DOHH2 (cell line): ENCODE results near the gene AMPD3.

Experiments used
- H3F3A ChIP-seq: fragments of 200-600 bp; sonication (generic), shearing (Covaris generic); 2 replicates; pipeline ENCODE4 v1.6.0; 2016; ENCODE audit warnings: antibody characterized with exemption, mild to moderate bottlenecking; ENCODE audit not compliant: control insufficient read depth, insufficient read depth
- H3K27ac ChIP-seq: fragments of 200-600 bp; sonication (generic); 2 replicates; pipeline ENCODE4 v1.5.1; 2014; ENCODE audit warnings: low read depth, mild to moderate bottlenecking, low read length, moderate library complexity
- H3K27me3 ChIP-seq: fragments of 200-600 bp; sonication (generic); 2 replicates; pipeline ENCODE4 v1.6.1; 2014; ENCODE audit warnings: mild to moderate bottlenecking, low read length, mixed read lengths; ENCODE audit not compliant: control insufficient read depth
- H3K36me3 ChIP-seq: fragments of 200-600 bp; sonication (generic); 2 replicates; pipeline ENCODE4 v1.6.1; 2014; ENCODE audit warnings: mild to moderate bottlenecking, low read length, moderate library complexity, mixed read lengths; ENCODE audit not compliant: control insufficient read depth
- H3K4me1 ChIP-seq: fragments of 200-600 bp; sonication (generic); 2 replicates; pipeline ENCODE4 v1.6.1; 2014; ENCODE audit warnings: mild to moderate bottlenecking, low read length, mixed read lengths; ENCODE audit not compliant: control insufficient read depth
- H3K4me2 ChIP-seq: fragments of 200-600 bp; sonication (generic); 2 replicates; pipeline ENCODE4 v1.6.0; 2014; ENCODE audit warnings: mild to moderate bottlenecking, low read length, moderate library complexity
- H3K4me3 ChIP-seq: fragments of 200-600 bp; sonication (generic); 2 replicates; pipeline ENCODE4 v1.5.1; 2014; ENCODE audit warnings: mild to moderate bottlenecking, low read length, mixed read lengths
- H3K79me2 ChIP-seq: fragments of 200-600 bp; sonication (generic); 2 replicates; pipeline ENCODE4 v1.6.1; 2014; ENCODE audit warnings: mild to moderate bottlenecking, low read length, mixed read lengths; ENCODE audit not compliant: control insufficient read depth
- H3K9me2 ChIP-seq: fragments of 200-600 bp; sonication (generic); replicated peaks from 2 replicates; pipeline ENCODE4 v1.6.1; 2014; ENCODE audit warnings: mild to moderate bottlenecking, low read length, mixed read lengths; ENCODE audit not compliant: control insufficient read depth
- H3K9me3 ChIP-seq: fragments of 200-600 bp; sonication (generic); 2 replicates; pipeline ENCODE4 v1.6.1; 2014; ENCODE audit warnings: antibody characterized with exemption, low read length, mixed read lengths; ENCODE audit not compliant: control insufficient read depth, insufficient read depth
- H4K20me1 ChIP-seq: fragments of 200-600 bp; sonication (generic); 2 replicates; pipeline ENCODE4 v1.6.0; 2014; ENCODE audit warnings: low read depth, mild to moderate bottlenecking, antibody characterized with exemption, low read length, moderate library complexity; ENCODE audit not compliant: control insufficient read depth, insufficient read depth
- CTCF ChIP-seq: fragments of 200-600 bp; sonication (generic); IDR thresholded peaks from one replicate; pipeline ENCODE4 v1.5.1; 2014; ENCODE audit warnings: antibody characterized with exemption, mild to moderate bottlenecking, low read depth, low read length; ENCODE audit not compliant: poor library complexity, severe bottlenecking
- EZH2phosphoT487 ChIP-seq: fragments of 200-600 bp; sonication (generic); IDR thresholded peaks from 2 replicates; pipeline ENCODE4 v1.6.1; 2017; ENCODE audit warnings: borderline replicate concordance, mild to moderate bottlenecking, antibody characterized with exemption, low read length, moderate library complexity, mixed read lengths

AMPD3 gene

GRCh38 chr11:10480760-10481159, 25.7 kb downstream of the AMPD3 start:
- Histone ChIP-seq H3K4me2 (no peak overlapping the region), H3K9me2 (no peaks in the 10 kb centered on the region), H3K79me2 (no peaks in the 10 kb centered on the region), H3K9me3 (no peaks in the 10 kb centered on the region), H3K27me3 (no peaks in the 10 kb centered on the region), H3K4me1 (no peaks in the 10 kb centered on the region), H4K20me1 (no peaks in the 10 kb centered on the region), H3K27ac (no peak overlapping the region), H3K36me3 (peaks cover 7% of the 10 kb centered on the region; the same call in 1 of the 2 replicates), H3K4me3 (no peak overlapping the region), H3F3A (no peaks in the 10 kb centered on the region; the same call in 1 of the 2 replicates)
- no peak for TF ChIP-seq EZH2phosphoT487
- TF ChIP-seq CTCF, result no peak

GRCh38 chr11:10481560-10482349, 26.7 kb downstream of the AMPD3 start:
- Histone ChIP-seq H3K4me1 (no peaks in the 10 kb centered on the region), H3K9me3 (no peaks in the 10 kb centered on the region), H3F3A (no peaks in the 10 kb centered on the region; the same call in 1 of the 2 replicates), H3K27me3 (no peaks in the 10 kb centered on the region), H3K36me3 (peaks cover 7% of the 10 kb centered on the region; the same call in 1 of the 2 replicates), H3K9me2 (no peaks in the 10 kb centered on the region), H3K4me3 (no peak overlapping the region), H3K27ac (no peak overlapping the region), H4K20me1 (no peaks in the 10 kb centered on the region), H3K4me2 (no peak overlapping the region), H3K79me2 (no peaks in the 10 kb centered on the region)
- TF ChIP-seq CTCF (no peak), EZH2phosphoT487 (no peak)

- H3K4me3 ChIP-seq, result no peak overlapping the region
- no peak for TF ChIP-seq CTCF
- TF ChIP-seq EZH2phosphoT487, result no peak
- H3K9me3 ChIP-seq, result no peaks in the 10 kb centered on the region
- H3F3A ChIP-seq, result no peaks in the 10 kb centered on the region; the same call in 1 of the 2 replicates
- no peaks in the 10 kb centered on the region for H3K27me3 ChIP-seq
- H3K9me2 ChIP-seq, result no peaks in the 10 kb centered on the region
- no peaks in the 10 kb centered on the region for H3K79me2 ChIP-seq
- no peak overlapping the region for H3K27ac ChIP-seq
- no peaks in the 10 kb centered on the region for H3K4me1 ChIP-seq
- no peaks in the 10 kb centered on the region for H4K20me1 ChIP-seq
- peaks cover 7% of the 10 kb centered on the region; the same call in 1 of the 2 replicates for H3K36me3 ChIP-seq
- no peak overlapping the region for H3K4me2 ChIP-seq
Observed at GRCh38 chr11:10483174-10483573, 28.1 kb downstream of the AMPD3 start.
